HL-60/S4 treated with phorbol 12-myristate 13-acetate at 8.2 ng/mL for 4 days and 3 days (cell line): ENCODE results near the gene PSMG3.
"Not testable (repeated sequence)": the region's sequence is repeated elsewhere in the genome, so short reads cannot be mapped to it uniquely, and the experiment has no call there.

ENCODE experiments used
- in situ Hi-C: fragments of 300-500 bp; cut with MboI; formaldehyde crosslinking; loops from 2 replicates; pipeline ENCODE4 v1.15.0; 2022; ENCODE audit warnings: low sequenced_read_pairs

PSMG3 gene

DNA sequence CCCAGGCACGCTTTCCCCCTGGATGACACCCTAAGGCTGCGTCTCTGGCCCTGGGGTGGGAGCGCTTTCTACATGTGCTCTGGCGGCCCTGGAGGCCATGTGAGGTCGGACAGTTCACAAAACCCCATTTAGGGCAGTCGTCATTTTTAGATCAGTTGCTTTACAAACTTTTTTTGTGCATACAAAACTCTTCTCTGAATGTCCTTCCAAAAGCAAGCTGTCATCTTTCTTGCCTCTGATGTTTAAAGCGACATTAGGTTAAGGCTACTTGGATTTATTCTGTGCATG, 33.4 kb downstream of the PSMG3 start:
- in situ Hi-C loops, result no loop called here

DNA sequence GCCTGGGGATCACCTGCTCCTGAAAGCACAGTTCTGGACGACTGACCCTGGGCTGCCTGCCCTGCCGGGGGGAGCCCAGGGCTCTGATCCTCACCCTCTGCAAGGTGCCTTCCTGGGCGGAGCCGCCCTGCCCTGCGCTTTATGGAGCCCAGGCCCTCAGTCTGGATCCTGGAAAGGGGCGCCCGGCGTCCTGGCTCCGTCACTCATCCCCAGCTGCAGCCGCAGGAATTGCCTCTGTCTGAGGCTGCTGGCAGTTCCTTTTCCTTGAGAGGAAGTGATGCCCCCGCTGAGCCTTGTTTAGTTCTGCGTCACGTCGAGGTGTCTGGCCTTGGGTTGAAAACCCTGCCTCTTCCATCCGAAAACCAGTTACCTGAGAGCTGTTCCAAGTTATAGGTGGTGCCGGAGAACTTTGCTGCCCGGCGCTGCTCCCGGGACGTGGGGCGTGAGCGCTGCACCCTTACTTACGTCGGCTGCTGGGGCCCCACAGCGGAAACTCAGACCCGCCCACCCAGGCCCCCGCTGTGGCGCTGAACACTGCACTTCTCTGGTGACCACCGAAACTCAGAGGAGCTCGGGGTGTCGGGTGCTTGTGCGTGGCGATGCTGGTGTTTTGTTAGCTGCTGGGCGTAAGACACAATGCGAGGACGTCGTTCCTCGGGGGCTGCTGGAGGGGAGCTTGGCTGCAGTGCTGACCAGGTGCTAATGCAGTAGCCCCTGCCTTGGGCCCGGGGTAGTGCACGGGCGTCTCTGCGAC, 34.0 kb downstream of the PSMG3 start:
- in situ Hi-C loops, result no loop called here

DNA sequence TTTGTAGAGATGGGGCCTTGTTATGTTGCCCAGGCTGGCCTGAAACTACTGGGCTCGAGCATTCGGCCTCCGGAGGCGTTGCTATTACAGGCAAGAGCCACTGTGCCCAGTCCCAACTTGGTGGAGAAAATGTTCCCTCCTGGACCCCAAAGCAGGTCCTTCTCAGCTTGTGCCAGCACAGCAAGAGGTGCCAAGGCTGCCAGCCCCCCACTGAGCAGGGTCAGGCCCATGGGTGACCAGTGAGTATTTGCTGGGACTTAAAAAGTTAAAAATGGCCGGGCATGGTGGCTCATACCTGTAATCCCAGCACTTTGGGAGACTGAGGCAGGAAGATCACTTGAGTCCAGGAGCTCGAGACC, 34.8 kb downstream of the PSMG3 start:
- in situ Hi-C loops, result no loop called here

DNA sequence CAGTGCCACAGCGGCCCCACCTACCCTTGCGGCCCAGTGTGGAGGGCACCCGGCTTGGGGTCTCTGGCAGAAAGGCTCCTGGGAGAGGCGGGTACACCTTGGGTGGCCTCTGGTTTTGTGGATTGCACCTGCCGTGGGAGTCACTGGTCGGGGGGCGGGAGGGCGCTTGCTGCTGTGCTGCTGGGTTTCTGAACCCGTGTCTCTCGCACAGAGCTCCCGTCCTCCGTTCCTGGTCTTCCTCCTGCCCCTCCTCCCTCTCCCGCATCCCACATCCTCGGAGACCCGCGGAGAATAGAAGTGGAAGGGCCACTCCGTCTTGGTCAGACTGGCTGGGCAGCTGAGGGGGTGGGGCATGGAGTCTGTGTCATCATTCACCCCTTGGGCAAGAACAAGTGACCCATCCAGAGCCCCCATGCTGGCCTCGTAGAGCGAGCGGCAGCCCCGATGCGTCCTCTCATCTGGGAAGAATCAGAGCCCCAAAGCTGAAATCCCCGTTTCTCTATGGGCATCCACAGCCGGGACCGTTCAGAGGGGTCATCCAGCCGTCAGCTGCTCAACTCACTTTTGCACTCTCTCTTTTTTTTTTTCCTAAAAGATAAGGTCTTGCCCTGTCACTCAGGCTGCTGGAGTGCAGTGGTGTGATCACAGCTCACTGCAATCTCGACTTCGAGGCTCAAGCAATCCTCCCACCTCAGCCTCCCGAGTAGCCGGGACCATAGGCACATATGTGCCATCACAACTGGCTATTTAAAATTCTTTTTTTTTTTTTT, 35.3 kb downstream of the PSMG3 start:
- in situ Hi-C loops, result loop anchor here (5.0 kb wide), 1 partner anchor 33 kb away; no protein-coding TSS in a partner anchor

DNA sequence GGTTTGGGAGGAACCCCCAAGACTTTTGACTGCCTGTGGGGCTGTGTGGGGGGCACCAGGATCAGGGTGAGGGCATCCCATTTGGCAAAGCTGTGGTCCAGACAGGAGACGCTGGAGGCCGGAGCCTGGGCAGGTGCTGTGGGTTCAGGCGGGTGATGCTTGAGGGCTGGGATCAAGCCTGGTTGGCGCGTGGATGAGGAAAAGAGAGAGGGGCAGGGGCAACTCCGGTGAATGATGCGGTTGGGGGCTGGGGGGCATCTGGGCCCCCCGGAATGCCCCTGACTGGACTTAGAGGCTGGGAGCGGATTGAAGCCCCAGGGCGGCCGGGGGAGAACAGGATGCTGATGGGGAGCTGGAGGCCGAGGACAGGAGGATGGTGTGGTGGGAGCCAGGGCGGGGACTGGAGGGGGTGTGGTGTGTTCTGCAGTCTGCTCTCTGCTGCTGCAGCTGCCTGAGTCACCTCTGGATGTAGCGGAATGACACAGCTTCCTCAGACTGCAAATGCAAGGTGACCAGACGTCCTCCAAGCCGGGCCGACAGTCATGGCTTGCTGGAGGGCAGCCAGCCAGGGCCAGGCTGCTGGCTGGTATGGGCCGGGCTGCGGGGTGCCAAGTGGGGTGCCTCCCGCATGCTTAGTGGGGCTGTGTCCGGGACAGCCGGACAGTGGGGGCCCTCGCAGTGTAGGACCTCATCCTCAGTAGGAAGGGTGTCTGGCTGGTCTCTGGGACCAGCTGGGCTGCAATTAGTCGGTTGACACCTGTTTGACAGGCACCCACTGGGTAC, 36.1 kb downstream of the PSMG3 start:
- in situ Hi-C loops, result loop anchor here (5.0 kb wide), 1 partner anchor 34 kb away; no protein-coding TSS in a partner anchor

DNA sequence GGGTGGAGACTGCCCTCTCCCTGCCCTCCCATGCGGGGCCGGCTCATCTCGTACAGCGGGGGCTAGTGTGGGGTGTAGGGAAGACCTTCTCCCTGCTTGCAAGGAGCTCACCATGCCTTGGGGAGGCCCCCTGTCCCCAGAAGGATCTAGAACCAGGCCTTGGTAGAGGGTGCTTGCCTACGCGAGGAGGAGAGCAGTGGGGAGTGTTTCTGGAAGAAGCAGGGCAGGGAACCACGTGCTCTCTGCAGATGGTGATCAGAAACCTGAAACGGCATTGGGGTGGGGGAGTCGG, 36.6 kb downstream of the PSMG3 start:
- in situ Hi-C loops, result loop anchor here (5.0 kb wide), 1 partner anchor 34 kb away; no protein-coding TSS in a partner anchor

DNA sequence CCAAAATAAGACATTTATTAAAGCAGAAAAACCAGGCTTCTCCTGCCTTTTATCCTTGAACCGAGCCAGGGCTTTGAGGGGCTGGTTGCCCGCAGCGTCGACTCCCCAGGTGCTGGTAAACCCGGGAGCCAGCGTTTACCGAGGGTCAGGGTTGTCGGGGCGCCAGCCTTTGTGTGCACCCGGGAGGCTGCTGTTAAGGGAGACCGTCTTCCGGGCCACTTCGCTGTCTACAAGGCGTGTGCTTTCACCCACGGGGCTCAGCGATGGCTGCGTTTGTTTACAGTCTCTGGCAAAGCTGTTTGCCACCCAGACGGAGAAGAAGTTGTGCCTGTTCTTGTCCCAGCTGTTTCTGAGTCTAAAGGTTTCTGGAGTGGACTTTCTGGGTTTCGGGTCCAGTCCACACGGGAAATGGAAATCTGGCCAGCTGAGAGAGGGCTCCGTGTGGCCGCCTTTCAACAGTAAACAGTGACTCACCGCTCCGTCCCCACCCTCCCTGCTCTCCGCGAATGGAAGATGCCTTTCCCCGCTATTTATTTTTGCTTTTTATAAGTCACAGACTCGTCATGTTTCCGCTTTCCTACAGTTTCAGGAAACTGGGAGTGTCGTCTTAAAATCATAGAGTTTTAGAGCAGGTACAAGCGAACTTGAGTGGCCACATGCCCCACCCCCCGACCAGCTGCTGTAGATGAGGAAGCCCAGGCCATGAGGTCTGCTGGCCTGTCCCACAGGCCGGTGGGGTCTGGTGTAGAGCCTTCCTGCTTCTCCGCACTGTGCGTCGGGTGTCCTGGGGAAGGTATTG, 37.2 kb downstream of the PSMG3 start:
- in situ Hi-C loops, result loop anchor here (5.0 kb wide), 1 partner anchor 35 kb away; no protein-coding TSS in a partner anchor

DNA sequence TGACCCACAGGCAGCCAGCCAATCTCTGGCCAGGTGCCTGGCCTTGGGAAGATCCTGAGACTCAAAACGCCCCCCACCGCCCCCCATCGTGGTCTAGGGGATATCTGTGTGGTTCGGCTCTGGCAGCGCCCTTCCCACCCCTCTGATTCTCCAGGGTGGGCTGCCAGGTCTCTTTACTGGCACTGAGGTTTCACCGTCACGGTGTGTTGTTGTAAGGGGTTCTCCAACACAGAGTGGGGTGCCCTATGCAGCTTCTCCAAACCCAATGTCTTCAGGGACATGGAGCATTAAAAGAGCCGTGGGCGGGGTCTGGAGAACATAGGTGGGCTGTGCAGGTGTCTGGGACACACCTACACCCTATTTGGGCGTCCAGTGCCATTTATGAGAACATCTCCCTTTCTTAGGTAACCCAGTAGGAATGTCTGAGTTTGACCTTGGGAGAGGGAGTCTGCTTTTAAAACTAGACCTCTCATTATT, 37.8 kb downstream of the PSMG3 start:
- in situ Hi-C loops, result loop anchor here (5.0 kb wide), 1 partner anchor 35 kb away; no protein-coding TSS in a partner anchor

DNA sequence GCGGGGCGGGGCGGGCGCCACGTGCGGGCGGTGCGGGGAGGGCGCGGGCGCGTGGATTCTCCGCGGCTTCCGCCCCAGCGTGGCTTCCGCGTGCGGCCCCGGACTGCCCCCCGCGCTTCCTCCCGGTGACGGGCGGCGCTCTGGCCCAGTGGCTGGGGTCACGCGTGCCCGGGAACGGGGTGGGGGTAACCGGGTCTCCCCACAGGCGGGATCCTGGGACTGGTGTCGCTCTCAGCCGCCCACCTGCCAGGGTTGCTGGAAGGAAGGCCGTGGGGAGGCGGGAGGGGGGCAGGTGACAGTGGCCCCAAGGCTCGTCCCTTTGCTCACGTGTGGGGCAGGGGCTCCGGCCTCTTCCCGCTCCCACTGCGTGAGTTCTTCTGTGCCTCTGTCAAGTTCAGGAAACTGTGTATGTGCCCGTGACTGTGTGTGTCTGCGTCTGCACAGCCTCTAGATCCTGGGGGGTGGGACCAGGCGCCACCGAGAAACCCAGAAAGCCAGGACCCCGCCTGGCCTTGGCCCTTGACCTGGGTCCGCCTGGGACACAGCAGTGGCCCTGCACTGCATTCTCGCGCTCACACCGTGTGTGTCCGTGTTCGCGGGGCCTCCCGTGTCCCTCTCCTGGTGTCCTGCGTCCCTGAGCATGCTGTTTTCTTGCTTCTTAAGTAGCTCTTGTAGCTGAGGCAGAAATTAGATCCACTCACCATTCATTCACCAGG, 38.4 kb downstream of the PSMG3 start:
- in situ Hi-C loops, result loop anchor here (5.0 kb wide), 1 partner anchor 36 kb away; no protein-coding TSS in a partner anchor

DNA sequence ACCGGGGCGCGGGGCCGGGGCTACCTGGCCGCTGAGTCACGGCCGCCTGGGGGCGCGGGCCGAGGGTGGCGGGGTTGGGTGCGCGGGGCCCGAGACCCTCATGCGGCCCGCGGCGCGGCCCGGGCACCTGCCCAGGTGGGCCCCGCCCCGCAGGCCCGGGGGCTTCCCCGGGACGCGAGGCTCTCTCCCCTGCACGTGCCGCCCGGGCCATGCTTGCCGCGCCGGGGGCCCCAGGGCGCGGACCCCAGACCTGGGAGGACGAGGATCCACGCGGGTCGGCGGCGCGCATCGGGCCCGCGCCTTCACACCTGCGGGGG, 38.9 kb downstream of the PSMG3 start:
- in situ Hi-C loops, result loop anchor here (5.0 kb wide), 1 partner anchor 36 kb away; no protein-coding TSS in a partner anchor

DNA sequence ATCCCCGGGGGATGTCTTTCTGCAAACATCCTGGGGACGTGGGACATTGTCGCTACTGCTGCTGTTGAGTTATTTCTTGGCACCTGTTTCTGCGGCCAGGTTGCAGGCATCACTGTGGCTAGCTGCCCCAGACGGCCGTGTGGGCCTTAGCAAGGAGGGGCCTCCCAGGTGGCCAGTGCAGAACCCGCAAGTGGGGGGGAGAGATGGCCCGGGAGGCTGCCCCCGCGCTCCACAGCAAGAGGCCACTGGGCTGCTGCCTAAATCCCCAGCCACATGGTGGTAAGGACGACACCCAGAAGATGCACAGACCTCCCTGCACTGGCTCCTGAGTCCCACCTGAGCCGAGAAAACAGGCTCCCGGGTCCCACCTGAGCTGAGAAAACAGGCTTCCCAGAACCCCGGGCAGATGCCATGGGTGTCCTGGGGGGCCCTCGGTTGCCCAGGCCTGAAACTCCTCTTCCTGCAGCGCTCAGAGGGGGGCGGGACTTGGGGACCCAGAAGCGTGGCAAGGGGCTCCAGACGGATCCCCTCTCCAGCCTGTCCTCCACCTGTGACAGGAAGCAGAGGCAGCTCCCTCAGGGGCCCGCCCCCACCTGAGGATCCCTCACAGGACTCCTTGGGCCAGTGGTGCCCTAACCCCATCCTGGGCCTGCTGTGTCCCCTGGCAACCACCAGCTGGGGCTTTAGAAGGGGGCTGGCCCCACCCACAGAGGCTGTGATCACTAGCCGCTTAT, 40.3 kb downstream of the PSMG3 start:
- in situ Hi-C loops, result loop anchor here (5.0 kb wide), 1 partner anchor 38 kb away; no protein-coding TSS in a partner anchor

DNA sequence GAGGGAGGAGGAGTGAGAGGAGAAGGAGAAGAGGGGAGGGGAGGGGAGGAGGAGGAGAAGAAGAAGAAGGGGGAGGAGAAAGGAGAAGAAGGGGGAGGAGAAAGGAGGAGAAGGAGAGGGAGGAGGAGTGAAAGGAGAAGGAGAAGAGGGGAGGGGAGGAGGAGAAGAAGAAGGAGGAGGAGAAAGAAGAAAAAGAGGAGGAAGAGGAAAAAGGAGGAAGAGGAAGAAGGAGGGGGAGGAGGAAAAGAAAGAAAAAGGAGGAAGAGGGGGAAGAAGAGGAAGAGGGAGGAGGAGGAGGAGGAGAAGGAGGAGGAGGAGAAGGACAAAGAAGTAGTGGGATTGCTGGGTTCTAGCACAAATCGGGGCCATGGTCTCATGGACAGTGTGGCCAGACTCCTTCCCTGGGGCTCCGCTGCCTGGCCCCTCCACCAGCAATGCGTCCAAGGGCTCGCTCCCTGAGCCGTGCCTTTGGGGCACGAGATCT, 43.5 kb downstream of the PSMG3 start:
- in situ Hi-C loops, result no loop called here

DNA sequence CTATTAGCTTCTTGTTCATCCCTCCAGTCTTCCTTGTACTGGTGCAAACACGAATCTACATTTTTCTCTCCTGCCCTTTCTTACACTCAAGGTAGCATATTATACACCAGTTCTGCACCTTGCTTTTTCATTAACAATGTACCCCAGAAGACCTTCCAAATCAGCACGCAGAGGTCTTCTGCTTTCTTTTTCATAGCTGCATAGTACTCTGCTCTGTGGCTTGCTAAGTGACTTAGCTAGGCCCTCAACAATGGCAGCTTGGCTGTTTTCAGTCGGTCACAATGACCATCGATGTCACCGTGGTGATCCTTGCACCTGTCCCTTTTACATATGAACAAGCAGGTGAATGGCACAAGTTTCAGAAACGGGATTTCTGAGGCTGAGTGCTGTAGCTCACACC, 44.4 kb downstream of the PSMG3 start:
- in situ Hi-C loops, result no loop called here

DNA sequence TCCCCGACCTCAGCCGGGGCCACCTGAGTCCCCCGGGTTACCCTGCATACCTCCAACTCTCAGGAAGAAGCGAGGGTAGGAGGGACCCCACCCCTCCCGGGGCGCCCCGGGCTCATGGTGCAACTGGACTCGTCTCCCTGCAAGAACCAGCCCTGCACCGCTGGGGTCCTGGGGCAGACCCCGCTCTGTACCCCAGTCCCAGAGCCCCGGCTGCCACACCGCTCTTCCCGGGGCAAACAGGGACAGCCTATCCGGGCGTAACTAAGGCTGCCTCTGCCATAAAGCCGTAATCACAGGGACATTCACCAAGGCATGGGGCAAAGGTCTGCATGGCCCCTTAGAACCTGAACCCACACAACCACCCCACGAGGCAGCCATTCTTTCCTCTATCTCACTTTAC, 46.0 kb downstream of the PSMG3 start:
- in situ Hi-C loops, result no loop called here

DNA sequence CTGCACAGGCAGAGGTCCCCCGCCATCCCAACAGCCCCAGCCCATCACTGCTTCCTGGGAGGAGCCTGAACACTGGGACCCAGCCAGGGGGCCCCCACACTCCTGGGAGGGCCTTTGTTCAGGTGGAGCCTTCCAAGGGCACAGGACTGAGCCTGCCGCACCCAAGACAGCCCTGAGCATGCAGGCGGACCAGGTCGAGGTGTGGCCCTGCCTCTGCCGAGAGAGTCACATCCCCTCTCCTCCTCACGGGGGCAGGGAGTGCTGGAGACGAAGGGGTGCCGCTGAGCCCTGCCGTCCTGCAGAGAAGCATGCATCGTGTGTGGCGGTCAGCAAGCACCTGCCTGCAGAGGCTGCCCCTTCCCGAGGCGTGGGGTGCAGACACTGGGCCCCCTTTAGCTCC, 46.6 kb downstream of the PSMG3 start:
- in situ Hi-C loops, result no loop called here

DNA sequence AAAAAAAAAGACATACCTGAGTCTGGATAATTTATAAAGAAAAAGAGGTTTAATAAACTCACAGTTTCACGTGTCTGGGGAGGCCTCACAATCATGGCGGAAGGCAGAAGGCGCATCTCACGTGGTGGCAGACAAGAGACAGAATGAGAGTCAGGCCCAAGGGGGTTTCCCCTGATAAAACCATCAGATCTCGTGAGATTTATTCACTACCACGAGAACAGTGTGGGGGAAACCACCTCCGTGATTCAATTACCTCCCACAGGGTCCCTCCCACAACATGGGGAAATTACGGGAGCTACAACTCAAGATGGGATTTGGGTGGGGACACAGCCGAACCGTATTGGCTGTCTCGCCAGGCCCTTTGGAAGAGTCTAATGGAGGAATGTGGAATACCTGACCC, 48.4 kb downstream of the PSMG3 start:
- in situ Hi-C loops, result no loop called here

DNA sequence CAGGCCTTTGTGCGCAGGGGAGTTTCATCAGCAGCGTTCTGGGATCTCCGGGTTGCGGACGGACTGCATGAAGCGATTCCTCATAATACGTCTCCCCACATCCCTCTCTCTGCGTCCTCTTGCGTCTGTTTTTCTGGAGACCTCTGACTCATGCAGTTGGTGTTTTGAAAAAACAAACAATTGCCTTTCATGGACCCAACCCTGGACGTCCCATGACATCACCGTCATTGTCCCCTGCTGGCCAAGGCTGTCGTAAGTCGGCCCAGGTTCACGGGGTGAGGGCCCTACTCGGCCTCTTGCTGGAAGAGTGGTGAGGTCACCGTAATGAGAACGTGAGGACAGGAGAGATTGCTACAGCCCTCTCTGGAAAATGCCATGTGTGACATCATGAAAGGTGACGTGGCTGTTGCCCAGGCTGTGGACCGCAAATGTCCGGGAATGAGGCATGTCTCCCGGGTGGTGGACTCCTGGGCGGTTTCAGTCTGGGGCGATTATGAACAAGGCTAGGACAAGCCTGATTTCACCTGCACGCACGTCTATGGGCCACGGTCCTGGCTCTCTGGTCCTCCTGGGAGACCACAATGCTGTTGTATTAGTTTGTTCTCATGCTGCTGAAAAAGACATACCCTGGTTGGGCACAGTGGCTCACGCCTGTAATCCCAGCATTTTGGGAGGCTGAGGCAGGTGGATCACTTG, 49.1 kb downstream of the PSMG3 start:
- in situ Hi-C loops, result no loop called here

DNA sequence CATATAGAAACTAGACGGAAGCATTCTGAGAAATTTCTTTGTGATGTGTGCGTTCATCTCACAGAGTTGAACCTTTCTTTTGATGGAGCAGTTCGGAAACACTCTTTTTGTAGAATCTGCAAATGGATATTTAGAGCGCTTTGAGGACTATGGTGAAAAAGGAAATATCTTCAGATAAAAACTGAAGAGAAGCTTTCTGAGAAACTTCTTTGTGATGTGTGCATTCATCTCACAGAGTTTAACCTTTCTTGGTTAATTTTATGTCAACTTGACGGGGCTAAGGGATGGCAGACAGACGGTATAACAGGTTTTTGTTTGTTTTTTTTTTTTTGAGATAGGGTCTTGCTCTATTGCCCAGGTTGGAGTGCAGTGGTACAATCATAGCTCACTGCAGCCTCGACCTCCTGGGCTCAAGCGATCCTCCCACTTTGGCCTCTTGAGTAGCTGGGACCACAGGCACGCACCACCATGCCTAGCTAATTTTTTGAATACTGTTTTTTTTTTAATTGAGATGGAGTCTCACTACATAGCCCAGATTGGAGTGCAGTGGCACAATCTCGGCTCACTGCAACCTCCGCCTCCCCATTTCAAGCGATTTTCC, 50.4 kb downstream of the PSMG3 start:
- in situ Hi-C loops, result not testable (repeated sequence)
